Activated CD4-positive, alpha-beta T cell treated with anti-CD3 and anti-CD28 coated beads for 48 hours (primary cell): ENCODE measurements around the gene PALLD.
A peak's percentile ranks its signal among the peaks of the same experiment; 100 is the strongest.
"Not testable (repeated sequence)": the region's sequence is repeated elsewhere in the genome, so short reads cannot be mapped to it uniquely, and the experiment has no call there.

ENCODE experiments used
- DNase-seq: peaks from one replicate; pipeline ENCODE4 v3.0.0-alpha.2; 2020

The PALLD gene

DNA sequence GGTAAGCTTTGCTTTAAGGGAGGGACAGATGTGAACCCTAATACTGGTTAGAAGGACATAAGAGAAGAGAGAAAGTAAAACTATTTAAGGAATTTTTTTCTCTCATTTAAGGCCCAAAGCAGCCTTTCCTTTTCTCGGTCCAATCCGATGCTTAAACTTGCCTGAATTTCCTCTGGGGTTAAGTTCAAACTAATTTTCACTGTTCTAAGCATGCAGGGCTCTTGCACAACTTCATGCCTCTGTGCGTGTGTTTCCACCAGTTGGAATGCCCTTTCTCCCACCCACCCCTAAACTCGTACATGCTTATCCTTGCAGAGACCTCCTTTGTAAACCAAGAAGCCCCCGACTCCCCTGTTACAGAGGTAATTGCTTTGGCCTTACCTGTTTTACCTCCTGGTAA, 308.5 kb downstream of the PALLD start:
- DNase-seq, result no peak

DNA sequence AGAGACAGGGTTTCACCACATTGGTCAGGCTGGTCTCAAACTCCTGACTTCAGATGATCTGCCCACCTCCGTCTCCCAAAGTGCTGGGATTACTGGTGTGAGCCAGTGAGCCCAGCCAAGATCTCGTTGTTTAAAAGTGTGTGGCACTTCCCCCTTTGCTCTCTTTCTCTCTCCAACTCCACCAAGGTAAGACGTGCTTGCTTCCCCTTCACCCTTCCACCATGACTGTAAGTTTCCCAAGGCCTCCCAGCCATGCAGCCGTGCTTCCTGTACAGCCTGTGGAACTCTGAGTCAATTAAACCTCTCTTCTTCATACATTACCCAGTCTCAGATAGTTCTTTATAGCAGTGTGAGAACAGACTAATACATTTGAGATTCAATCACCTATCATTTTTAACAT, 309.4 kb downstream of the PALLD start:
- not testable (repeated sequence) for DNase-seq

DNA sequence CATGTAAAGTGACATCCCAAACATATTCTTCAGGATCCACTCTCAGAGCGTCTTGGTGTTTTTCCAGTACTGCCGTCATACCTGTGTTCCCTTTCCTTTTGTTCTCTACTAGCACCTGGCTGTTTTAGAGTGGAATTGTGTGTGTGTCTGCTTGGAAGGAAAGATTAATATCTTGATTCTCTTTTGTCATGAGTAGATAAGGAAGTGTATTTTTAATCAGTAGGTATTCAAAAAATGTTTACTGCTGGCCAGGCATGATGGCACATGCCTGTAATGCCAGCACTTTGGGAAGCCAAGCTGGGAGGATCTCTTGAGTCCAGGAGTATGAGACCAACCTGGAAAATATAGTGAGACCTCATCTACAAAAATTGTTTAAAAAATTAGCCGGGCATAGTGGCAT, 314.4 kb downstream of the PALLD start:
- DNase-seq, result no peak

DNA sequence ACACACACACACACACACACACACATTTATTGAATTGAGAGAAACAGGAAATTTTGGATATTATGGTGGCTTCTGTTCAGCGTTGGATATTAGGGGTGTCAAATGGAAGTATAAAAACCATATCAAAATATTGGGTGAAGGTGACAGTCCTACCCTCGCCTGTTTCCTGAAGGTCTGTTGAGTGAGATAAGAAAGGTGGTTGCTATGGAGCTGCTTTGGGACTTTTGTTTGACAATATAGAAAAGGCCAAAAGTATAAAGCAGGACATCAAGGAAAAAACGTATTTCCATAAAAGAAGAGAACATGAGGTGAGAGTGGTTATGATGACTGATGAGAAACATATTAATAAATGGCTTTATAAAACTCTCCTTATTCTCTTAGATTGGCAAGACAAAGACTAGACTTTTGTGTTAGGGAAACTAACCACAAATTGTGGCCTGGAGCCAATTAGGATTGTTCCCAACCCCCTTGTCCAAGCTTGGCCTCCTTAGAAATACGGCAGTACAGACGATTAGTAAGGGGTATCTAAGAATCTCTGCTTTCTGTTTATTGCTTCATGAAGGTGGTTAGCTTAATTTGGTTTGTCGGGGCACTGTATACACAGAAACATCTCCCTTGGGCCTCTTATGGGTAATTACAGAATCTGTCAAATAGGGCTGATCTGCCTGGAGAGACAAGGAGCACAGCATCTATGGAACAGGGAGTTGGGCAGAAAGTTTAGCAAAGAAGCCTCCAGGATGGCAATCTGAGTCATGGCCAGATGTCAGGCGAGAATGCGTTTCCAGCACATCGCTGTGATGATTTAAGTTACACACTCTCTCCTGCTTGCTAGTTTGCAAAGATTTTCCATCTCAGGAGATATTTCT, 315.2 kb downstream of the PALLD start:
- DNase-seq, result no peak

- no peak for DNase-seq
These were observed 316.0 kb downstream of the PALLD start for GRCh38 chr4:168812806-168813205.

DNA sequence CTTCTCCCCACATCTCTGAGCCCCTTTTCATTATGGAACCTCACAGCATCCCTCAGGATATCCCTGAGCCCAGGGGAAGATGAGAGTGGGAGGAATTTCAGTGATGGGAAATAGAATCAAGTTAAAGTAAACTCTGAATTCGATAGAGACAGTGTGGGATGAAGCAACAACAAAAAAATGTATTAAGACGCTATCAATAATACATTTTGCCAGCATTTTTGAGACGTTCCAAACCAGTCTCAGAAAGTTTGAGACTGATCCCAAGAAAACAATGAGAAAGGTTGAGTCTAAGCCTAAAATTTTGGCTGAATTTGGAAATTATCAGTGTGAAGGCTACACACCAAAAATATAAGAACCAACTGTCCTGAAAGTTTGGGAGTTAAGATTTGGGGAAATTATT, 317.0 kb downstream of the PALLD start:
- DNase-seq, result no peak

DNA sequence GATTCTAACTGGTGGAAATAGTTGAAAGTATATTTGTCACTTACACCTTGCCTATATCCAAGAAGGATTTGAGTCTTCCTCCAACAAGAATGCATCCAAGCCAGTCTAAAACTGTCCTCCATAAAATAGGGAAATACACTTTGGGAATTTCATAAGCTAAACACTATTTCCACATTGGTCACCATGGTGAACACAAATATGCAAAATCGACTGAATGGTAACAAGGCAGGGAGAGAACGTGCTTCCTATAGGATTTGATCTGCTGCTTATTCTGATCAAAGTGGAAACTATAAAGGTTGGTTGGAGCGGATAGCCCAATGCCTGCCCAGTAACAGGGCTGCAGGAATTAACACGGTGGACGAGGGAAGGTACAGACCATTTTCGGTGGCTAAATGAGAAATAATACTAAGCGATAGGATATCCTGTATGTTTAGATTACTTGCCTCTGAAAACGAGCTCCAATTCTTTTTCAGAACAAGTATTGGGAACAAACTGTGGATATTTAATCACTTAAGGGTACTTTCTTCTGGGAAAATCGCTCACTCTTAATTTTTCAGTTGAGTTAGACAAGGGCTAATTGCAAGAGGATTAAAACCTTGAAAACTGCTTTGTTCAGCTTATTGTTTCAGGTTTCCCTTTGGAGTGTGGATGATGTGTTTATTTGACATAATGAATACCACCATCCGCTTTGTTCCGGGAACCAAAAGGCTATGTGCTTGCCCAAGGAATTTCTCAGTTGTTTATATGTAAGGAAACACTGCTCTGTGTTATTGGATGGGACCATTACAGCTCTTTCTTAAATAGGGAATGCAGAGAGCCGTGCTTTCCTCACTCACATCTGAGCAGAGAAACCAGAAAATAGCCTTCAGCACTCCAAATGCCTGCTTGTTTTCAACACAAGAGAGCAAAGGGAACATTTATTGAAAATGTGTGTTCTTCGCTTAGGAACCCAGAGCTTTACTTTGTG, 318.8 kb downstream of the PALLD start:
- DNase-seq, result no peak

GRCh38 chr4:168817370-168817769, 320.5 kb downstream of the PALLD start:
- DNase-seq, result no peak

GRCh38 chr4:168822481-168822880, 325.6 kb downstream of the PALLD start:
- DNase-seq, result no peak

- DNase-seq, result no peak
These were observed 329.1 kb downstream of the PALLD start for GRCh38 chr4:168825975-168826374.

DNA sequence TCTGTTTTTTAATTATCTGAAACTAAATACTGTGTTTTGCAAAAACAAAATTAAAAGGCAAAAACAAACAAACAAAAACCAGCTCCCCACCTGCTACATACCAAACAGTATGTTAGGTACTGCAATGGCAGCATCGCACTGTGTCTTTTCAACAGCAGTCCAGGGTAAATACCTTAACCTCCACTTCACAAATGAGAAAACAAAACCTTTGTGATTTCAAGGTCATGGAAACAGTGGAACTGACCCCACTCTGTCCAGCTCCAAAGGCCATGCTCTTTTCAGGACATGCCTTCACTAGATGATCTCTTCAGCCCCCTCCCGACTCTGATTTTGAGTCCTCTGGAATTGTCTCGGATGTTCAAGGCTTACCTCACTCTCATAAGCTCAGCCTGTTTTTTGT, 329.8 kb downstream of the PALLD start:
- DNase-seq, result no peak

DNA sequence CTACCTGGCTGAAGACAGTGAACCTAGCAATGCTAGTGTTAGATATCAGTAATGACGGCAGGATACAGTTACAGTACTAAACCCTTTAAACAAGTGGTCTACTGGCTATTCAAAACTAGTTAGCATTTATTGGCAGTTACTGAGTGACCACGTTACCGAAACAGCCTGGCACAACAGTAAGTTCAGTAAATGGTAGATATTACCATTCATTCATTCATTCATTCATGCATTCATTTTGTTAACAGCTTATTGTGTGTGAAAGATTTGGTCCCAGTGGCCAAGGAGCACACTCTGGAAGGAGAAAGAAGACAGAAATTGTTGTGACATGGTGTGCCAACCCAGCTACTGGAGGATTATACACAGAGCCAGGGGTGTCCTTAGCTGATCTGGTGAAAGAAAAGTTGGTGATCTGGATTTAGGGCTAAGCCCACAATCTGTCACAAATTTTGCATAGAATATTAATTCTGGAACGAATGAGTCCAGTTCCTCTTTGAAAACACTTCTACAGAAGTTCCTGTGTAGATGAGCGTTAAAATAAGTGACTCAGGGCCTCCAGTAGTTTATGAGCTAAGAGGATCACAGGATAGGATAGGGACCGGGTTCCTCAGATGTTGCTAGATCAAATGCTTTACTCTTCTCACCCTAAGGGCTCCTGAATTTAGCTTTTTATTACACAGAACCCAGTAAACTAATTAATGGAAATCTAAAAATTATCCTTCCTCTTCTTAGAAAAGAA, 334.1 kb downstream of the PALLD start:
- no peak for DNase-seq

- DNase-seq, result no peak
These were observed 334.7 kb downstream of the PALLD start for GRCh38 chr4:168831585-168831918.

GRCh38 chr4:168831919-168832762, 335.3 kb downstream of the PALLD start:
- DNase-seq, result peak; percentile 78

- no peak for DNase-seq
These were observed 336.1 kb downstream of the PALLD start for GRCh38 chr4:168832763-168833575.

DNA sequence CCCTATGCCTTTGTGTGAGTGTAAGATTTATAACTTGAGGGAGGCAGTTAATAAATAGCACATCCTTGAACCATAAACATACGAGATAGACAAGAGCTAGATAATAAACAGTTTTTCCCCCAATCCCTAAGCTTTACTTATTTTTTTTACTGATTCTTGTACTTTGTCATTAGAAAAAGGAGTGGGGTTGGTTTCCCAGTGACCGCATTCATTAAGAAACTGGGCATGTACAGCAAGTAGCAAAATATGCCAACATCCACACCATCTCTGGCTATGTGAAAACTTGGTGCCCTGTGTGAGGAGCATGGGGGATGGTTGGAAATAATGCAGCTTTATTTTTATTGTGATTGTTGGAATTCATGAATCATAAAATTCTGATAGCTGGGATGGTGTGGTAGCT, 337.0 kb downstream of the PALLD start:
- DNase-seq, result no peak

DNA sequence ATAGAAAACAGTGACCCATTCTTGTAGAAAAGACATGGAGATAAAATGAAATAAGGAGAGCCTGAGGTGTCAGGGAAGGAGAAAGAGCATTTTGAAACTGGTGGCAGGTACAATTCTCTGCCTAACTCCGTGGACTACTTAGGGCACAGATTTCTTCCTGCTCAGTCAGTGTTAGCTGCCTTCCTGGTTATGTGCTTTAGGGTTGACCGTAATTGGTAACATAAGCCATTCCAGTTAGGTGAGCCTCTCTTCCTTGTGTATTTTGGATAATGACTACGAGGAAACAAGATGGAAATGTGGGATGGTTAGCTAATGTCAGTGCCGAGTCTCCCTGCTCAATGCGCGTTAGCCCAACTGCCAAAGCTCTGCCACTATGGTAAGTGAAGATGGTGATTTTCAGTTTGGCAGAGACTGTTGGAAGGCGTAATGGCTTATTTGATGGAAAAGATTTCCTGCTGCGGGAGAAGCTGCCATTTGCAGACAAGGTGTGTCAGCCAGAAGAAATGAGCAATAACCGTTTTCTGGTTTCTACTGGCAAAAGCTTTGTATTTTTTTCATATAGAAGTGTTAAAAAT, 339.1 kb downstream of the PALLD start:
- DNase-seq, result no peak

GRCh38 chr4:168836490-168836889, 339.6 kb downstream of the PALLD start:
- peak; percentile 19 for DNase-seq

DNA sequence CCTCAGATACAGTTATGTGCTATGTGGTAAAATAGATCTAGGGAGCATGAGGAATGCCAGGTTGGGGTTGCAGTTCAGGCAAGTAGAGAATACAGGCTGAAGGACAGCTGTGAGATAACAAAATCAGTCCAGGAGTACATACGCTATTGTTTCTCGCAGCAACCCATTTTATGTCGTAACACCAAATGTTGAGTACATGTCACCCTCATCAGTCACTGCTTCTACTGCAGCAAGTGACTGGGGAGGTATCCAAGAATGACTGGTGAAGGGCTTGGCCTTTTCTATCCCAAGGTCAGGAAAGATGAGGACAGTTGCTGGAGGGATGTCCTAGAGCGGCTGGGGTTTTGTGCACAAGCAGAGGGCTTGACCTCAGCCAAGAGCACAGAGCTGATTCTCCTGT, 341.1 kb downstream of the PALLD start:
- DNase-seq, result no peak

- no peak for DNase-seq
These were observed 343.0 kb downstream of the PALLD start for GRCh38 chr4:168839758-168840391.

- no peak for DNase-seq
These were observed 343.5 kb downstream of the PALLD start for GRCh38 chr4:168840392-168840763.
